ENCODE measurements around the gene SGMS1. TPM values are rescaled to one million over a fixed set of nuclear protein-coding genes. Genes with fewer than 3 reads are reported as not detected.

SGMS1 gene
- total and polyA plus RNA-seq, 11 donors, result 6.9 to 40.6 (median 19.6) TPM

GRCh38 chr10:50345545-50345944, 278.2 kb downstream of the SGMS1 start:
- Histone ChIP-seq H3K4me3 (no peak overlapping the region), H3K9me3 (peaks cover 0 to 13% (median 2%) of the 10 kb centered on the region in 12 donors), H3K36me3 (peaks cover 0 to 33% (median 16%) of the 10 kb centered on the region in 9 donors), H3K4me1 (peaks cover 0 to 24% (median 10%) of the 10 kb centered on the region in 12 donors), H3K27me3 (no peaks in the 10 kb centered on the region), H3K27ac (no peak overlapping the region)
- ATAC-seq, result no peak
- intact Hi-C loops (cut with DNase I), result no loop called here
- WGBS, 4 donors, result 64 to 90% (median 83%) methylated on average over 3 of the region's 3 CpGs
- TF ChIP-seq POLR2A (IDR thresholded peaks at IDR 0.05), result no peak
- no peak for TF ChIP-seq CTCF (IDR thresholded peaks at IDR 0.05)
- no peak for DNase-seq

DNA sequence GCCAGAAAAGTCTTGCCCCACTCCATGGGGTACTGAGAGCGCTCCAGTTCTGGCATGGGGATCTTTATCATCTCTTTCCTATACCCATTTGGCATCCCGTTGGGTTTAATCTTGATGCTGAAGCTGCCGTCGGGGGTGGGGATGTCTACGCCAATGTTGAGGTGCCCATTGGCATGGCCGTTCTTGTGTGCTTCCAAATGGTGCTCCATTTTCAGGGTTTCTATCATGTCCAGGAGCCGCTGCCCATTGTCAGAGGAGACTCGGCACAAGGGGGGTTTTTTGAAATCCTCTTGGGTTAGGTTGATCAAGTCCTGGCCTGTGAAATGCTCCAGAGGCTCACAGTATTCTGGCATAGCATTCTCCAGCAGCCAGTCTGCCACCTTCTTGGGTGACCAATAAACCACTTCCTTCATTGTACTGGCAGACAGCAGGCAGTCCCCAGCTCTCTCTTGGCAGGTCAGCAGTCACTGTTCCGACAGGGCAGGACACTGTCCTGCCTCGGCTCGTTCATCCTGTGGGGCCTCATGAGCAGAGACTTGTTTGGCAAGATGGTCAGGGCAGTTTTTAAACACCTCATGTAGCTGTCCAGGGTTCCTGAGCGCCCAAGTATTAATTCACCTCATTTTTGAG, 279.9 kb downstream of the SGMS1 start:
- no peak overlapping the region for H3K4me3 ChIP-seq
- WGBS, 4 donors, result 87 to 95% (median 92%) methylated on average over 12 of the region's 12 CpGs
- no peaks in the 10 kb centered on the region for H3K27me3 ChIP-seq
- H3K36me3 ChIP-seq, result peaks cover 0 to 42% (median 27%) of the 10 kb centered on the region in 9 donors
- H3K9me3 ChIP-seq, result peaks cover 0 to 4% (median under 1%) of the 10 kb centered on the region in 12 donors
- H3K4me1 ChIP-seq, result peaks cover 0 to 35% (median 10%) of the 10 kb centered on the region in 12 donors
- DNase-seq (no peak), ATAC-seq (peak in 1 of 4 donors; percentile 48)
- TF ChIP-seq CTCF (IDR thresholded peaks at IDR 0.05) (no peak), POLR2A (IDR thresholded peaks at IDR 0.05) (no peak)
- no peak overlapping the region for H3K27ac ChIP-seq
- intact Hi-C loops (cut with DNase I), result no loop called here

DNA sequence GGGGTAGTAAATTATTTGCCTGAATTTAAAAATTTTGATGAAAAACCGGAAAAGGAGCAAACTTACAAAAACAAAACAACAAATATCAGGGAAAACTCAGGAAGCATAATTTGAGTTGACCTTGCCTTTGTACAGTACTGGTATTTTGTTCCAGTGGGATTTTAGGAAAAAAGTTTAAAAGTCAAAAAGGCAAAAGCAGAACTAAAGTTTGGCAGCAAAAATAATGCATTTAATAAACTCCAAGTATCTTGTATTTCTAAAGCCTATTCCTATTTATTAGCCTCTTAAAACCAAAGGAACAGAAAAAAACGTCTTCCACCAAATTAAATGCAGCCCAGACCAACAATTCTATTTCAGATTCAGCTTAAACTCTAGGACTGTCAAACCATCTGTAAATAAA, 281.8 kb downstream of the SGMS1 start:
- no peak for DNase-seq
- no peak overlapping the region for H3K4me3 ChIP-seq
- H3K27ac ChIP-seq, result no peak overlapping the region
- WGBS, 4 donors, result 58 to 78% (median 61%) methylated on average over 2 of the region's 2 CpGs
- ATAC-seq, result no peak
- no peaks in the 10 kb centered on the region for H3K9me3 ChIP-seq
- H3K36me3 ChIP-seq, result peaks cover 0 to 42% (median 27%) of the 10 kb centered on the region in 9 donors
- intact Hi-C loops (cut with DNase I), result no loop called here
- no peaks in the 10 kb centered on the region for H3K27me3 ChIP-seq
- TF ChIP-seq POLR2A (IDR thresholded peaks at IDR 0.05) (no peak), CTCF (IDR thresholded peaks at IDR 0.05) (no peak)
- peaks cover 0 to 28% (median 0%) of the 10 kb centered on the region in 12 donors for H3K4me1 ChIP-seq

DNA sequence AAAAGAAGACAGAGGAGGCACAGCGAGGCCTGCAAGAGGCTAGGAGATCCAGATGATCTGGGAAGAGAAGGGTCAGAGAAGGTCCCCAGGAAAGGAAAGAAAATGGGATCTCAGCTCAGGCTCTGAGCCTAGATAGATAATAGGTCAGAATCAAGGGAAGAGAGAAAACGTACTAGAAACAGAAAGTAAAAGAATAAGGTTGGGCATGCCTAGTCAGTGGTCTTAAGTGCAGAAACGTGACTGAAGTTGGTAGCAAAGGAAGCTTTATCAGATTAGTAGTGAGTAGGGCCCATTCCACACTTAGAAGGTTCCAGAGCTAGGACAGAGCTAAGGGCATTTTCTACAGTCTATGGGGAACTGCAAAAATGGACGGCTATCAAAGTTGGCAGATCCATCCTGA, 287.6 kb downstream of the SGMS1 start:
- Histone ChIP-seq H3K27ac (no peak overlapping the region), H3K9me3 (no peaks in the 10 kb centered on the region), H3K4me1 (peaks cover 0 to 25% (median 2%) of the 10 kb centered on the region in 12 donors), H3K4me3 (no peak overlapping the region), H3K27me3 (no peaks in the 10 kb centered on the region), H3K36me3 (peaks cover 0 to 16% (median 5%) of the 10 kb centered on the region in 9 donors)
- DNase-seq, result no peak
- TF ChIP-seq POLR2A (IDR thresholded peaks at IDR 0.05) (no peak), CTCF (IDR thresholded peaks at IDR 0.05) (no peak)
- intact Hi-C loops (cut with DNase I), result no loop called here
- no peak for ATAC-seq
- 57 to 83% (median 71%) methylated on average over 4 of the region's 4 CpGs for WGBS, 4 donors

Measured in heart left ventricle (tissue), 16 donors.